ENCODE measurements around the gene PRKAG2.
A peak's percentile ranks its signal among the peaks of the same experiment; 100 is the strongest.

The PRKAG2 gene

GRCh38 chr7:151740081-151740851, 136.6 kb downstream of the PRKAG2 start:
- DNase-seq = no peak

GRCh38 chr7:151738925-151739324, 138.0 kb downstream of the PRKAG2 start:
- no peak for DNase-seq

GRCh38 chr7:151736403-151736909, 140.5 kb downstream of the PRKAG2 start:
- DNase-seq = peak; percentile 81

GRCh38 chr7:151735851-151736402, 141.0 kb downstream of the PRKAG2 start:
- no peak for DNase-seq

GRCh38 chr7:151735186-151735850, 141.6 kb downstream of the PRKAG2 start:
- DNase-seq = no peak

- no peak for DNase-seq
Measured at GRCh38 chr7:151732834-151733592, 143.9 kb downstream of the PRKAG2 start.

- no peak for DNase-seq
Measured at GRCh38 chr7:151732292-151732691, 144.6 kb downstream of the PRKAG2 start.

- DNase-seq = no peak
Measured at GRCh38 chr7:151731022-151731441, 145.9 kb downstream of the PRKAG2 start.

GRCh38 chr7:151730591-151730990, 146.3 kb downstream of the PRKAG2 start:
- DNase-seq = no peak

GRCh38 chr7:151729521-151729921, 147.4 kb downstream of the PRKAG2 start:
- DNase-seq = no peak

- no peak for DNase-seq
Measured at GRCh38 chr7:151728746-151729145, 148.2 kb downstream of the PRKAG2 start.

GRCh38 chr7:151728286-151728660, 148.6 kb downstream of the PRKAG2 start:
- DNase-seq = no peak

GRCh38 chr7:151727579-151728285, 149.2 kb downstream of the PRKAG2 start:
- DNase-seq = peak; percentile 99

GRCh38 chr7:151726652-151727578, 150.0 kb downstream of the PRKAG2 start:
- DNase-seq = no peak

GRCh38 chr7:151725844-151726651, 150.9 kb downstream of the PRKAG2 start:
- DNase-seq = no peak

GRCh38 chr7:151724920-151725584, 151.9 kb downstream of the PRKAG2 start:
- DNase-seq = no peak

GRCh38 chr7:151724250-151724915, 152.5 kb downstream of the PRKAG2 start:
- no peak for DNase-seq

- no peak for DNase-seq
Measured at GRCh38 chr7:151723321-151723720, 153.6 kb downstream of the PRKAG2 start.

- no peak for DNase-seq
Measured at GRCh38 chr7:151722533-151722932, 154.4 kb downstream of the PRKAG2 start.
